Keratinocyte (primary cell): Measurements from ENCODE around the gene BBS12.

Source experiments
- EZH2 ChIP-seq: IDR thresholded peaks from one replicate; pipeline ENCODE4 v1.6.1; 2012; ENCODE audit warnings: inconsistent platforms, mild to moderate bottlenecking, low read length, moderate library complexity
- TF ChIP-seq, protein P1 (sequence below), 3 experiments: IDR thresholded peaks in 1 of 3; conservative IDR thresholded peaks in 1 of 3; optimal IDR thresholded peaks in 1 of 3; 2 replicates in 2 of 3; 3 replicates in 1 of 3; pipeline versions ENCODE3 to v1.5.1; 2011; ENCODE audit warnings: low read length in 3 of 3, mild to moderate bottlenecking in 3 of 3, moderate library complexity in 2 of 3, control low read depth in 1 of 3, inconsistent platforms in 1 of 3; ENCODE audit not compliant: insufficient read depth in 2 of 3; ENCODE audit errors: extremely low read depth in 1 of 3

DNA sequence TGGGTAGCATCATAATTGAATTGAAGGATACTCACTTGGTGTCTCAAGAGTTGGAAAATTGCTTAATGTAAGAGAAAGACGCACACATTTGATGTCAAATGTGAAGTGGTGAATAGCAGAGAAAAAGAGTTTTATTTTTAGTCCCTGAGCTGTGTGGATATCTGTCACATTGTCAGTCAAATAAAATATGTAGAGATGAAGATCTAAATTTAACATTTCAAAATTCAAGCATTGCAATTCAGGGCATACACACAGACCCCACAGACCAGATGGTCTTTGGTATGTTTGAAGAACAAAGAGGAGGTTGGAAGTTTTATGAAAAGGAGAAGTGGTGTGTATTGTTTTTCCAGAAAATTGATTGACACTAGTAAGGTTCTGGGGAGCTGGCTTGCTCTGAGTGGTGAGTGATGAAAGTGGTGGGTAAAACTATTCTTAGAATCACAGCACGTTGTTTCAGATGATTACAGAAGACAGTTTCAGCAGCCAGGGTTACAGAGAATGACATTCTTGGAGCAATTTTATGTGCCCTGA lies 44.9 kb upstream of the BBS12 start:
- TF ChIP-seq, protein P1, sequence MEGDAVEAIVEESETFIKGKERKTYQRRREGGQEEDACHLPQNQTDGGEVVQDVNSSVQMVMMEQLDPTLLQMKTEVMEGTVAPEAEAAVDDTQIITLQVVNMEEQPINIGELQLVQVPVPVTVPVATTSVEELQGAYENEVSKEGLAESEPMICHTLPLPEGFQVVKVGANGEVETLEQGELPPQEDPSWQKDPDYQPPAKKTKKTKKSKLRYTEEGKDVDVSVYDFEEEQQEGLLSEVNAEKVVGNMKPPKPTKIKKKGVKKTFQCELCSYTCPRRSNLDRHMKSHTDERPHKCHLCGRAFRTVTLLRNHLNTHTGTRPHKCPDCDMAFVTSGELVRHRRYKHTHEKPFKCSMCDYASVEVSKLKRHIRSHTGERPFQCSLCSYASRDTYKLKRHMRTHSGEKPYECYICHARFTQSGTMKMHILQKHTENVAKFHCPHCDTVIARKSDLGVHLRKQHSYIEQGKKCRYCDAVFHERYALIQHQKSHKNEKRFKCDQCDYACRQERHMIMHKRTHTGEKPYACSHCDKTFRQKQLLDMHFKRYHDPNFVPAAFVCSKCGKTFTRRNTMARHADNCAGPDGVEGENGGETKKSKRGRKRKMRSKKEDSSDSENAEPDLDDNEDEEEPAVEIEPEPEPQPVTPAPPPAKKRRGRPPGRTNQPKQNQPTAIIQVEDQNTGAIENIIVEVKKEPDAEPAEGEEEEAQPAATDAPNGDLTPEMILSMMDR (optimal IDR thresholded peaks at IDR 0.05 in 1 of 3, IDR thresholded peaks at IDR 0.05 in 1 of 3, conservative IDR thresholded peaks at IDR 0.05 in 1 of 3; ENCODE audit: extremely low read depth in 1 of 3, insufficient read depth in 2 of 3, low read length in 3 of 3), result no peak
- TF ChIP-seq EZH2, result no peak
